Left lobe of liver (tissue), 2 donors: ENCODE measurements around the gene SAPCD2. TPM values are rescaled to one million over a fixed set of nuclear protein-coding genes. Genes with fewer than 3 reads are reported as not detected.

ENCODE experiments used
- ATAC-seq: fragments of 200-7000 bp; cut with Tn5 transposase; one replicate; pipeline ENCODE4 v1.9.1; 2020; ENCODE audit warnings: mild to moderate bottlenecking, moderate library complexity
- DNase-seq: peaks from one replicate; pipeline ENCODE4 v3.0.0-alpha.2; 2020; ENCODE audit warnings: low spot score
- total RNA-seq: library from RNA; stranded (reverse); gene quantifications from one replicate; pipeline ENCODE4 v1.2.1, GENCODE V29; 2021
- donor health status: DM: no; HTN: no; CAD: no; lungs with moderate emphysema.
- donor health status: DM: no; HTN: yes; CAD: no.

Gene SAPCD2
- total RNA-seq, 1 donor from 2014 or later: 0.15 TPM

DNA sequence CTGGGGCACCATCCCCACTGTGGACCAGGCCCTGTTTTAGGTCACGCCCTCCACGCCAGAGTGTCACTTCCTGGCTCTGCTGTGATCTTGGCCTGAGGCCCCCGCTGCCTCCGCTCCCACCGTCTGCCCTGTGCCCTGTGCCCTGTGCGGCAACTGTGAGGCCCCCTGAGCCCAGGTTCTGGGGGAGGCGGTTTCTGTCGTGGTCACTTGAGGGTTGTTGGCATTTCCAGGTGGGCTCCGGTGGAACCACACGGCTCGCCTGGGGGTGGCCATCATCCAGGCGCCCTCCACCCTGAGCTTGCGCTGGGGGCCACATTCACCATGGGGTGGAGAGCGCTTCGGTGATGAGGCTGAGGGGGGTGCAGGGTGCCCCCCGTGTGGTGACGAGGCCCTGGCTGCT lies 37.6 kb upstream of the SAPCD2 start:
- no peak for ATAC-seq
- no peak for DNase-seq

DNA sequence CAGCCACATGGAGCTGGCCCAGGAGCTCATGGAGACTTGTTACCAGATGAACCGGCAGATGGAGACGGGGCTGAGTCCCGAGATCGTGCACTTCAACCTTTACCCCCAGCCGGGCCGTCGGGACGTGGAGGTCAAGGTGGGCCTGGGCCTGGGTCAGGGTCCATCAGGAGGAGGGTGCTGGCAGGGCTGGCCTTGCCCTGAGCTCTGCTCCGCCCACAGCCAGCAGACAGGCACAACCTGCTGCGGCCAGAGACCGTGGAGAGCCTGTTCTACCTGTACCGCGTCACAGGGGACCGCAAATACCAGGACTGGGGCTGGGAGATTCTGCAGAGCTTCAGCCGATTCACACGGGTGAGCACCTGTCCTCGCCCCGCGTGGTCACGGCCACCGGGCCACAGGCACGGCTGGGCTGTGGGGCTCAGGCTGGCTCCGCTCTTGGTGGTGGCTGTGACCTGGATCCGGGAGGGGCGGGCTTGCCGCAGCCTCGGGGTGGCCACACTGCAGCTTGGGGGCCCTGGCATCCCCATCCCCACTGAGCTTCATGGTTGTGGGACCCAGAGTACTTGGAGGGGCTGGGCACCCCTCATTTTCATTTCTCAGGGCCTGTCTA lies 37.1 kb upstream of the SAPCD2 start:
- ATAC-seq (peak; percentile 8), DNase-seq (no peak)

DNA sequence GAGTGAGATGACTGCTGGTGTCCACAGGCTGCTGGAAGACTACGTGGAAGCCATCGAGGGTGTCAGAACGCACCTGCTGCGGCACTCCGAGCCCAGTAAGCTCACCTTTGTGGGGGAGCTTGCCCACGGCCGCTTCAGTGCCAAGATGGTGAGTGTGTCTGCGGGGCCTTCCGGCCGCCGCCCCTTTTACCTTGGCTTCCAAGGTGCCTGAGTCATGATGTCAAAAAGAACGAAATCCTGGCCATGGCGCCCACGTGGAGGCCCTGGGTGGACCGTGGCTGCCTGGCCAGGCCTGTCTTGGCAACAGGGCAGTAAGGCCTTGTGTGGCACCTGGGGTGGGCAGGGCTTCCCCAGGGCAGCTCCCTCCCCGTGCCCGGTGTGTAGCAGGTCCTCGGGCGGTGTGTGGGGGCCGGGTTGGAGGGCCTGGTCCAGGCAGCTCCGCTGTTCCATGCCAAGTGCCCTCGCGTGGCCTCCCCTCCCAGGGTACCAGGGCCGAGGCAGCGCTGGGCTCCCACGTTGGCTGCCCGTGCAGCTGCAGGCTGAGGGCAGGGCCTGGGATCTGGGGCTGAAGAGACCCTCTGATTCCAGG lies 36.4 kb upstream of the SAPCD2 start:
- no peak for DNase-seq
- ATAC-seq: no peak

DNA sequence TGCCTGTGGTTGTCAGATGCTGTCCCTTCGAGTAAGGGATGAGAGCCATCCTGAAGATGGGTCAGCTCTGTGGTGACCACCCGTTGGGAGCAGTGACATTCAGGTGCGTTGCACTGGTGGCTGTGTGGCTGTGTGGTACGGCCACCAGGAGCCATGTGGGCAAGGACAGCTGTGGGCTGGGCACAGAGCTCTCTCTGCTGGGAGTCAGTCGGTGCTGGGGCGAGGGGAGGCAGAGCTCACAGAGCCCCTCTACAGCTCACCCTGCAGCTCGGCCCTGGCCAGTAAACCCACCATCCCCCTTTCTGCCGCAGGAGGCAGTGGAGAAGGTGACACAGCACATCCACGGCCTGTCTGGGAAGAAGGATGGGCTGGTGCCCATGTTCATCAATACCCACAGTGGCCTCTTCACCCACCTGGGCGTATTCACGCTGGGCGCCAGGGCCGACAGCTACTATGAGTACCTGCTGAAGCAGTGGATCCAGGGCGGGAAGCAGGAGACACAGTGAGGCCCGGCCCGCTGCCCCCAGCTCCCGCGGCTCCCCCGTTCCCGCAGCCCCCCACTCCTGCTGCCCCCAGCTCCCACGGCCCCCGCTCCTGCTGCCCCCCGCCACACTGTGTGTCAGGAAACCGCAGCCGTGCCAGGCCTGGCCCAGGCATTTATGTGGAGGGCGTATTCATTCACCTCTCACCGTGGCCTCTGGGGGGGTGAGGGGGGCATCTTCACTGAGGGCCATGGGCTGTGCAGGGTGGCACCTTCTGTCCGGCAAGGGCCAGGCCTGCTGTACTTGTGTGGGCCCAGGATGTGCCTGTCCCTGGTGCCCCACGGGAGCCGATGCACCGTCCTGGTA lies 35.7 kb upstream of the SAPCD2 start:
- DNase-seq (no peak), ATAC-seq (no peak)

DNA sequence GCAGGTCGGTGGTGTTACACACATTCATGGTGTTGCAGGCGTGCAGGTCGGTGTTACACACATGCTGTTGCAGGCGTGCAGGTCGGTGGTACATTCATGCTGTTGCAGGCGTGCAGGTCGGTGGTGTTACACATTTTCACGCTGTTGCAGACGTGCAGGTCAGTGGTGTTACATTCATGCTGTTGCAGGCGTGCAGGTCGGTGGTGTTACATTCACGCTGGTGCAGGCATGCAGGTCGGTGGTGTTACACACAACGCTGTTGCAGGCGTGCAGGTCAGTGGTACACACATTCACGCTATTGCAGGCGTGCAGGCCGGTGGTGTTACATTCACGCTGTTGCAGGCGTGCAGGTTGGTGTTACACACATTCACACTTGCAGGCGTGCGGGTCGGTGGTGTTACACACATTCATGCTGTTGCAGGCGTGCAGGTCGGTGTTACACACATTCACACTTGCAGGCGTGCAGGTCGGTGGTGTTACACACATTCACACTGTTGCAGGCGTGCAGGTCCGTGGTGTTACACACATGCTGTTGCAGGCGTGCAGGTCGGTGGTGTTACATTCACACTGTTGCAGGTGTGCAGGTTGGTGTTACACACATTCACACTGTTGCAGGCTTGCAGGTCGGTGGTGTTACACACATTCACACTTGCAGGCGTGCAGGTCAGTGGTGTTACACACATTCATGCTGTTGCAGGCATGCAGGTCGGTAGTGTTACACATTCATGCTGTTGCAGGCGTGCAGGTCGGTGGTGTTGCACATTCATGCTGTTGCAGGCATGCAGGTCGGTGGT lies 33.0 kb upstream of the SAPCD2 start:
- ATAC-seq: no peak
- DNase-seq: no peak

DNA sequence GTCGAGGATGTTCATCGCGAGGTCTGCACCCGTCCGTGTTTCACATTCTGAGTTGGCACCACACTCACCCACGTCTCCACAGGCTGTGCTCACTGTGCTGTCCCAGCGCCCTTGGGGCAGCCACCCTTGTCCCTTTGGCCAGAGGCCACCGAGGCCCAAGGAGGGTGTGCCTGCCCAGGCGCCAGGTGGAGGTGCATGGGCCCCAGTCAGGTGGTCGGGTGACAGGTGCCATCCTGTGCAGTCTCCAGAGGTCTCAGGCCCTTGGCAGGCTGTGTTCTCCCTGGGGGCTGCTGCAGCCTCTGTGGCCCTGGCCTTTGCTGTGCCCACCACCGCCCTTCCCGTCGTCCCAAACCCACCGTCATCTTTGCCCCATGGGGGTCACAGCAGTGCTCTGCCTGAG lies 28.9 kb upstream of the SAPCD2 start:
- DNase-seq (no peak), ATAC-seq (no peak)

DNA sequence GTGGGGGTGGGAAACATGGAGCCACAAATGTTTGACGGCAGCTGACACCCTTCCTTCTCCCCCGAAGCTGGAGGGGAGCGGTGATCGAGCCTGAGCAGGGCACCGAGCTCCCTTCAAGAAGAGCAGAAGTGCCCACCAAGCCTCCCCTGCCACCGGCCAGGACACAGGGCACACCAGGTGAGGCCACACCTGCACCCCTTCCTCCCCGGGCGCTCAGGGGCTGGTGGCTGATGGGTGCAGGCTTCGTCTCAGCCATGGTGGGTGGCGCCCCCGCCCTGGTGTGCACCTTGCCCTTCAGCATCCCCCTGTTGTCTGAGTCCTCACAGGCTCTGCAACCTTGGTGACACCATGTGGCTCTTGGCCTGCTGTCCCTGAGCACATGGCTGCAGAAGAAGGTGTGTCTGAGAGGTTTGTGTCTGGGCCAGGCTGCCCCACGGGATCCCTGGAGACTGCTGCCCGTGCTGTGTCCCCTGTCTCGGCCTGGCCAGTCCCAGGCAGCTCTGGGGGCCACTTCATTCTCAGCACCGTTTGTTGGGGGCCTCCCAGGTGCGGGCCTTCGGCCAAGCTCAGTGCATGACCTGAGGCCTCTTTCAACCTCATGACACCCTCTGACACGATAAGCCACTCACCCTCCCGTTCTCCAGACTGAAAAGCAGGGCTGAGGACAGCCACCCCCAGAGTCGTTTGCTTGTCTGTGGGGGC lies 27.6 kb upstream of the SAPCD2 start:
- DNase-seq (no peak), ATAC-seq (no peak)

DNA sequence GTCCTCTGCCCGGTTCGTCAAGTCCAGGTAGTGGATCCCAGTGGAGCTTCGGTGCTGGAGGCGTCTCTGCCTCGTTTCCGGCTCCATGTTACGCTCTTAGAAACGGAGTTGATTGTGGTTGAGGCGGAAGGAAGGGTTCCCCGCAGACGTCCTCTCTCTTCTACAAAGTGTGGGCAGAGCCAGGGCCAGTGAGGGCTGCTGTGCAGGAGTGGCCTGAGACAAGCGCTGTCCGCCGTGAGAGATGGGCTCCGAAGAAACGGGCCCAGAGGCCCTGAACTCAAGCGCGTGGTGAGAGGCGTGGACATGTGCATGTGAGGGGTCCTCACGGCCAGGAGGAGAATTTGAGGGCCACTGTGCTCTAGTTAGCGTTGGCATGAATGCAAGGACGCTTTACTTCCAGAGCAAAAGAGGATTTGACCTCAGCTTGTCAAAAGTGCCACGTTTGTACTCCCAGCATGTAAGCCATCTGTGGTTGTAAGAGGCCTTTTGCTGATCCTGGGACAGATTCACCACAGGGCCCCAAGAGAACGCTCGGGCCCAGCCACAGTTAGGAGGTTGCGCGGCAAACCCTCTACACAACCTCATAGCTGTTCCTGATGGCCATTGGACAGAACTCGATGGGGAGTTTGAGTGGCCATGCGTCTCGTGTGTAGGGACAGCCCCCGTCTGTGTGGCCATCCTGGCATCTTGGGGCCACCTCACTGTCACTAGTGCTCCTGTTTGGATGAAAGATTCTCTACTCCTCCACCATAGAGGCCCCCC lies 26.6 kb upstream of the SAPCD2 start:
- DNase-seq (no peak), ATAC-seq (no peak)

DNA sequence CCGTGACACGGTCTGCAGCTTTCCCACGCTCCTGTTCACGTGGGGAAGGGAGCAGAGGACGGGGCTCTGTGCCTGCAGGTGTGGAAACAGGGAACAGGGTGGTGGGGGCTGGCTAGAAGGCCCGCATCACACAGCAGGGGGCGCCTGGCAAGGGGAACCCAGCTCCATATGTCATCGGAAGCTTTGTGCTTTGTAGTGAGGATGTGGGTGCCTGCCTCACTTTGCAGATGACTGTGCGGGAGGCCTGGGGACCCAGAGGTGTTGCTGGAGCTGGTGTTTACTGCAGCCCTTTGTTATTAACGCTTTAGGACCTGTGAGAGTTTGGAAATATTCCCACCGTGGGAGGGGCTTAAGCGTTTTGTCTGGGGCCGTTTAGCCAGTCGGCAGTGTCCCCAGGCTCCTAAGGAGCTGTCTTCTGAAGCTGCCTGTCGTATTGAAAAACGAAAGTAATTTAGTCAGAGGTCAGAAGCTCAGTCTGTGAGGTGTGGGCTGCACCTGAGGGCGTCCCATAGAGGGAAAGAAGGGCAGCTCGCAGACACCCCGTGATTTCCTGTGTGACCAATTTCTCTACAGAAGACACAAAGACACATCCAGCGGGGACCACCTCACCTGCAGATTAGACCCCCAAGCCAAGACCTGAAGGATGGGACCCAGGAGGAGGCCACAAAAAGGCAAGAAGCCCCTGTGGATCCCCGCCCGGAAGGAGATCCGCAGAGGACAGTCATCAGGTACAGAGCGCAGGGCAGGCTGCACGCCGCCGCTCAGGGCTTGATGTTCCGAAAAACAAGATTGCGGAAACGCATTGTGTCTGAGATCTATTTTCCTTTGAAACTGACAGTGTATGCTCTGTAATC lies 25.5 kb upstream of the SAPCD2 start:
- peak; percentile 21 for ATAC-seq
- no peak for DNase-seq

DNA sequence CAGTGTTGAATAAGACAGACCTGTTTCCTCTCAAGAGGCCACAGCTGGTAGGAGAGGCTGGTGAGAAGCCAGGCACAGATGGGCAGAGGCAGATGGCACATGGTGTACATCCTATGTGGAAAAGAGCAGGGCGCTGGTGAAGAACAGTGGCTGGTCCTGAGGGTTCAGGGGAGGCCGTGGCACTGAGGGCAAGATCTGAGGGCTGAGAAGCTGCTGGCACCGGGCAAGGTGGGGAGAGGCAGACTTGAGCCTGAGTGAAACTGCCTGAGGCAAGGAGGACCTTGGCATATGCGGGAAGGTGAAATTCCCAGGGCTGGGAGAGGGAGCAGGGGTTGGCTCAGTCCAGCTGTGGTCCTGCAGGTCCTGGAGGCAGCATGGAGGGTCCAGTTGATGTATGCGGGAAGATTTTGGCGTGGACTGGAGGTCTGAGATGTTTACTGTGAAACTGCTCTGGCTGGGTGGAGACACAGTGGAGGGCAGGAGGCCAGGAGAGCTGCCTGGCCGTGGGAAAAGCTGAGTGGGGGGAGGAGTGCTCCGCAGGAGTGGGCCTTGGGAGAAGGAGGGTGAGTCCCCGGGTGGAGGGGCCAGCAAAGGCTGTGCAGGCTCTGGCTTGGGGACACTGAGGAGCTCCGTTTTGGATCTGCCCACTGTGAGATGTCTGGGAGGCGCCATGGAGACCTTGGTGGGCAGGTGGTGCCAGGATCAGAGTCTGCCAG lies 19.0 kb upstream of the SAPCD2 start:
- ATAC-seq (no peak), DNase-seq (no peak)

DNA sequence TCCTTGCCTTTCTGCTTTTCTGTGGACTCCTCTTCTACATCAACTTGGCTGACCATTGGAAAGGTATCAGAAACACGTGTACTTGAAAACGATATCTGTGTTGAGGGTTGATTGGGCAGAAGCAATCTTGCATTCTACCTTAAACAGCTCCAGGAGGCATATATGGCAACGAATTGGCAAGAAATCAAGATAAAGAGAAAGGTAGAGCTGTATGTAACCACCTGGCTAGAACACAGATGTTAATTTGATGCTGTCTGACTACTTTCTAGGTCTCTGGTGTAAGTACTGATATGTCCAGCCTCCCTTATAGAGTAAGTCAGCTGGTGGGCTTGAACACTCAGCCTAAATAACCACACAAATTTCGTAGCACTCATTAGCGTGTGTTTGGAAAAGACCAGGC lies 17.8 kb upstream of the SAPCD2 start:
- DNase-seq: no peak
- no peak for ATAC-seq

DNA sequence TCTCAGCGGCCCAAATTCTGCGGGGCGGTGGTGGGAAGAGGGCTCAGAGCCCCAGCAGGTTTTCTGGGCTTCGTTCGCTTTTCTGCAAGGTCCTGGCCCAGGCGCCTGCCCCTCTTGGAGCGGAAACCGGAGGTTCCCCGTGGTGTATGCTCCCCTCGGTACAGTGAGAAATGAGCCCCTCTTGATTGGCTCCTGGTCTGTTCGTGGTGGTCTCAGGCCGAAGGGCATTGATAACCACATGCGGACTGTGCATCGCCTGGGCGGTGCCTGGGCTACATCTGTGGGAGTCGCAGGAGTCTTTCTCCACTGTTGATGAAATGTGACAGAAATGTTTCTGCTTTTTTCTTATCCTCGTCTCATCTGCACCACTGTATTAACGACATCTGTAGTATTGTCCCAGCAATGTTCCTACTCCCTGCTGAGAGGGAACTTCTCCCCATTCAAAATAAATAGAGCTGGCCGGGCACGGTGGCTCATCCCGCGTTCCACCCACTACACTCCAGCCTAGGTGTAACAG lies 17.1 kb upstream of the SAPCD2 start:
- DNase-seq (no peak), ATAC-seq (no peak)

DNA sequence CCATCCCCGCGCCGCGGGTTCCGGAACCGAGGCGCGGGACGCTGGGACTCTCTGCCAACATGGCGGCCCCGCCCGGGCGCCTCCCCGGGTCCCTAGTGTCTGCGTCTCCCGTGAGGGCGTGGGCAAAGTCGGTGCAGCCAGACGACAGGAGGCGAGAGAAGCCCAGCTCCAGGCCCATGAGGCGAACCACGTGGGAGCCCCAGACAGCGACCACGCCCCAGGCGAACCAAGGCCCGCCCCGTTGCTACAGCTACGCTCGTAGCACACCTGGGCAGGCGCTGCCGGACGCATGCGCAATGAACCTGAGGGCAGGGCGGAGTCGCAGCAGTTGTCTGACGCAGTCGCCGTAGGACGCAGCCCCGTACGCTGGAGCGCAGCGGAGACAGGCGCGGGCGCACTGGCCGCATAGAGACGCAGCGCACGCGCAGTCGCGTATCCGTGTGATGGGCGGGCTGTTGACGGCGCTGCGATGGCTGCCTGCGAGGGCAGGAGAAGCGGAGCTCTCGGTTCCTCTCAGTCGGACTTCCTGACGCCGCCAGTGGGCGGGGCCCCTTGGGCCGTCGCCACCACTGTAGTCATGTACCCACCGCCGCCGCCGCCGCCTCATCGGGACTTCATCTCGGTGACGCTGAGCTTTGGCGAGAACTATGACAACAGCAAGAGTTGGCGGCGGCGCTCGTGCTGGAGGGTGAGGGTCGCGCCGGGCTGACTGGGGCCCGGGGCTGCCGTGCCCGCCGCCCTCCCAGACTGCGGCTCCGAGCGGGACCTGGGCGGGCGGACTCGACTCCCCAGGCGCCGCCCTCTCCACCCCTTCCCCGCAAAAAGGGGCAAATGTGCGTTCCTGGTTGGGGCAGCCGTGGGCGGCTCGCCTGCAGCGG lies 16.4 kb upstream of the SAPCD2 start, which contains the start of gene MAN1B1:
MAN1B1 (plus strand) TSS at position 455 of the 878 bp plus-strand sequence; CDS start at position 470, 15 bp downstream.
- DNase-seq (peak; percentile 100), ATAC-seq (peak; percentile 91)

DNA sequence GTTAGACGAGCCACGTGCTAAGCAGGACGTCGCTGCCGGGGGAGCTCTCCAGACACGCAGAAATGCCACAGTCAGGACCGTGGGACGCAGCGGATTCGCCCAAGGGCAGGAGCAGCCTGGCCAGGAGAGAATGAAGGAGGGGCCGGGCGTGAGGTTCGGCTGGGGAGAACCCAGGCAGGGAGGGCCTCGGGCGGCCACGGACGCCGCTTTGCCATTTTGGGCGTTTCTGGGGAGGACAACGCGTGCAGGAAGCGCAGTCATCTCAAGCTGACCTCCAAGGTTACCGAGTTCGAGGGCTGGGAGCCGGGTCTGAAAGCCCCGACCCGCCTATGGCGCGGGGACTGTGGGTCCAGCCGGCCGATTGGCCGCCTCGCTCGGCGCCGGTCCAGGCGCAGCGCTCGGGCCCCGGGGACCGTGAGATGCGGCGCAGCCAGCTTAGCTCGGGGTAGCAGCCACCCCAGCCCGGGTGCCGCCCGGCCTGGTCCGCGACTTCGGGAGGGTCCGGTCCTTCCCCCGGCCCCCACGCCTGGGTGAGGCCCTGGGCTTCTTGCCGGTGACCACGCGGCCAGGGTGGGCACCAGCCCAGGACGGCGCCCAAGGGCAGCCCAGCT lies 15.7 kb upstream of the SAPCD2 start:
- DNase-seq: no peak
- ATAC-seq: peak; percentile 33

DNA sequence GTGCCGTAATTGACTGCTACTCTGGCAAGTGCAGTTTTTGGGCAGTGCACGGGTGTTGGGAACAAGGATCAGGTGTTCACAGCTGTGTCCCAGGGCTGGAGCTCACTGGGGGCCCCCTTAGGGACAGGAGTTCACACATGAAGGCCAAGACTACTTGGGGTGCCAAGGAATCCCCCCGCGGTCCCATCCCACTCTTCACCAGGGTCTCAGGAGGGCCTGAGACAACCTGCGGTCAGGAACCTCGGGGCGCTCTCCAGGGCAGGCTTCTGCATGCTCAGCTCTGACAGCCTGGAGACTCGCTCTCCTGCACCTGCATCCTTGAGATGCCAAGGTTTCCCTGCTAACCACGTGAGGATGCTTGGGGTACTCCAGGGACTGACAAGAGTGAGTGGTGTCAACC lies 14.2 kb upstream of the SAPCD2 start:
- no peak for ATAC-seq

DNA sequence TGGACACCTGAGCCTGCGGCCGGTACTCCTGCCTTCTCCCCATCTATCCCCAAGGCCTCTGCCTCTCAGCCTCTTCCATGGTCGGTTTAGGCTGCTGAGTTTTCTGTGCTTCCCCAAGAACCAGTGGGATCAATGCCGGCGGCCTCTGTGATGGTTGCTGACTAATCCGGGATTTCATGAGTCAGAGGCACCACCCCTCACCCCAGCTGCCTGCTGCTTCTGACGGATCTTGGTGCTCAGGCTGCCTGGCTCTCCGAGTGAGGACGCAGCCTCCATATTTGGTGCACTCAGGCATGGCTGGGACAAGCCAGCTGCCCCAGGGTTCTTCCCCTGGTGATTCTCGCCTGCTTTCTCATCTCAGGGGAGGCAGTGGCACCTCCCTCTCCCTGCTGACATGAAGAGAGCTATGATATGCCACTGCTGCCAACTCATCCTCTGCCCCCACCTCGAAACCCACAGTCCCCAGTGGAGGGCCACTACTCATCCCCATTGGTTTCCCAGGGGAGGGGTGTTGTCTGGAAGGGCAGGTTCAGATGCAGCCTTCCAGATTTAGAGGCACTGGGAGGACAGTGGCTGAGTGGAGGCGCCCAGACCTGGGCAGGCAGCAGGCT lies 13.1 kb upstream of the SAPCD2 start:
- no peak for DNase-seq
- no peak for ATAC-seq

More for the DNA sequence above, 14.2 kb upstream of the SAPCD2 start:
- no peak for DNase-seq
